Measurements from ENCODE around the gene ACSS2.
A peak's percentile ranks its signal among the peaks of the same experiment; 100 is the strongest.

Gene ACSS2

GRCh38 chr20:34876406-34877282 is at the start of gene ACSS2:
TSS of gene ACSS2 (plus strand) at chr20:34876612. CDS start at chr20:34876646, 34 bp downstream.
- DNase-seq (ENCODE audit: low read depth, low spot score), result peak; percentile 99

GRCh38 chr20:34829191-34829590 is 47.2 kb upstream of the ACSS2 start:
- DNase-seq (ENCODE audit: low read depth, low spot score), result no peak

- DNase-seq (ENCODE audit: low read depth, low spot score), result no peak
Measured at GRCh38 chr20:34831936-34832335, 44.5 kb upstream of the ACSS2 start.

- DNase-seq (ENCODE audit: low read depth, low spot score), result peak; percentile 48
Measured at GRCh38 chr20:34834459-34834893, 41.9 kb upstream of the ACSS2 start.

- DNase-seq (ENCODE audit: low read depth, low spot score), result no peak
Measured at GRCh38 chr20:34842143-34842542, 34.3 kb upstream of the ACSS2 start.

- DNase-seq (ENCODE audit: low read depth, low spot score), result no peak
Measured at GRCh38 chr20:34843421-34843820, 33.0 kb upstream of the ACSS2 start.

GRCh38 chr20:34848597-34848996 is 27.8 kb upstream of the ACSS2 start:
- no peak for DNase-seq (ENCODE audit: low read depth, low spot score)

GRCh38 chr20:34849778-34850177 is 26.6 kb upstream of the ACSS2 start:
- DNase-seq (ENCODE audit: low read depth, low spot score), result no peak

GRCh38 chr20:34850969-34851368 is 25.4 kb upstream of the ACSS2 start:
- DNase-seq (ENCODE audit: low read depth, low spot score), result peak; percentile 65

- no peak for DNase-seq (ENCODE audit: low read depth, low spot score)
Measured at GRCh38 chr20:34852298-34852697, 24.1 kb upstream of the ACSS2 start.

GRCh38 chr20:34859367-34859766 is 17.0 kb upstream of the ACSS2 start:
- no peak for DNase-seq (ENCODE audit: low read depth, low spot score)

GRCh38 chr20:34859826-34860545 is 16.4 kb upstream of the ACSS2 start:
- no peak for DNase-seq (ENCODE audit: low read depth, low spot score)

GRCh38 chr20:34861386-34862084 is 14.9 kb upstream of the ACSS2 start:
- DNase-seq (ENCODE audit: low read depth, low spot score), result no peak

- no peak for DNase-seq (ENCODE audit: low read depth, low spot score)
Measured at GRCh38 chr20:34862724-34863123, 13.7 kb upstream of the ACSS2 start.

GRCh38 chr20:34863421-34863965 is 12.9 kb upstream of the ACSS2 start:
- no peak for DNase-seq (ENCODE audit: low read depth, low spot score)

GRCh38 chr20:34864216-34864615 is 12.2 kb upstream of the ACSS2 start:
- DNase-seq (ENCODE audit: low read depth, low spot score), result no peak

- DNase-seq (ENCODE audit: low read depth, low spot score), result no peak
Measured at GRCh38 chr20:34871320-34871926, 5.0 kb upstream of the ACSS2 start.

GRCh38 chr20:34871966-34872621 is 4.3 kb upstream of the ACSS2 start:
- peak; percentile 27 for DNase-seq (ENCODE audit: low read depth, low spot score)

- DNase-seq (ENCODE audit: low read depth, low spot score), result peak; percentile 90
Measured at GRCh38 chr20:34872622-34873224, 3.7 kb upstream of the ACSS2 start, which contains the start of gene GGT7. TSS of gene GGT7 (minus strand) at chr20:34872856. CDS start at chr20:34872815, 41 bp downstream.

GRCh38 chr20:34873583-34874093 is 2.8 kb upstream of the ACSS2 start:
- no peak for DNase-seq (ENCODE audit: low read depth, low spot score)

Data from astrocyte of the hippocampus (primary cell).